WTC11 (cell line): ENCODE results near the gene PIP5K1A. TPM values are rescaled to one million over a fixed set of nuclear protein-coding genes. Genes with fewer than 3 reads are reported as not detected.
A peak's percentile ranks its signal among the peaks of the same experiment; 100 is the strongest.

Experiments
- CBFB ChIP-seq: sonication (generic); formaldehyde crosslinking; IDR thresholded peaks from 2 replicates; pipeline ENCODE4 v1.8.1; 2022; ENCODE audit warnings: mild to moderate bottlenecking, low read depth, missing genetic modification reagents
- FOXJ3 ChIP-seq: sonication (generic); formaldehyde crosslinking; IDR thresholded peaks from 2 replicates; pipeline ENCODE4 v1.9.0; 2021; ENCODE audit warnings: missing genetic modification reagents, mild to moderate bottlenecking, borderline replicate concordance
- FOXK1 ChIP-seq: sonication (generic); formaldehyde crosslinking; IDR thresholded peaks from 2 replicates; pipeline ENCODE4 v1.8.0; 2022; ENCODE audit warnings: mild to moderate bottlenecking, moderate library complexity, missing genetic modification reagents
- JUN ChIP-seq: sonication (generic); formaldehyde crosslinking; IDR thresholded peaks from 2 replicates; pipeline ENCODE4 v1.8.0; 2023; ENCODE audit warnings: mild to moderate bottlenecking, missing genetic modification reagents
- MYBL2 ChIP-seq: sonication (generic); formaldehyde crosslinking; IDR thresholded peaks from 2 replicates; pipeline ENCODE4 v1.8.1; 2023; ENCODE audit warnings: mild to moderate bottlenecking, moderate library complexity, missing genetic modification reagents
- OVOL2 ChIP-seq: fragments of 250-450 bp; sonication (Bioruptor Pico); IDR thresholded peaks from 2 replicates; pipeline ENCODE4 v1.9.0; 2021; ENCODE audit warnings: mild to moderate bottlenecking, borderline replicate concordance
- SMAD3 ChIP-seq: sonication (generic); formaldehyde crosslinking; IDR thresholded peaks from 2 replicates; pipeline ENCODE4 v1.8.0; 2022; ENCODE audit warnings: missing genetic modification reagents, mild to moderate bottlenecking, borderline replicate concordance
- TEAD4 ChIP-seq: sonication (generic); formaldehyde crosslinking; IDR thresholded peaks from 2 replicates; pipeline ENCODE4 v1.8.0; 2022; ENCODE audit warnings: mild to moderate bottlenecking, missing genetic modification reagents
- ZBTB21 ChIP-seq: sonication (generic); formaldehyde crosslinking; IDR thresholded peaks from 2 replicates; pipeline ENCODE4 v1.8.1; 2023; ENCODE audit warnings: mild to moderate bottlenecking, missing genetic modification reagents, borderline replicate concordance
- ZNF219 ChIP-seq: sonication (generic); formaldehyde crosslinking; IDR thresholded peaks from 2 replicates; pipeline ENCODE4 v1.8.0; 2023; ENCODE audit warnings: missing genetic modification reagents, mild to moderate bottlenecking, borderline replicate concordance
- ZNF263 ChIP-seq: sonication (generic); formaldehyde crosslinking; IDR thresholded peaks from 2 replicates; pipeline ENCODE4 v1.8.1; 2022; ENCODE audit warnings: low read depth, mild to moderate bottlenecking, moderate library complexity, missing genetic modification reagents
- ZNF423 ChIP-seq: fragments of 250-450 bp; sonication (Bioruptor Pico); IDR thresholded peaks from 2 replicates; pipeline ENCODE4 v2.1.2; 2022; ENCODE audit warnings: mild to moderate bottlenecking, moderate library complexity
- total RNA-seq: library from RNA; stranded (reverse); gene quantifications from 3 replicates; pipeline ENCODE4 v1.2.3, GENCODE V29; 2021
- TF ChIP-seq, protein P1 (sequence below): sonication (generic); formaldehyde crosslinking; conservative IDR thresholded peaks from 2 replicates; pipeline ENCODE4 v1.8.1; 2023; ENCODE audit warnings: mild to moderate bottlenecking, low read depth, missing genetic modification reagents, moderate library complexity
- TF ChIP-seq, protein P2 (sequence below): sonication (generic); formaldehyde crosslinking; IDR thresholded peaks from 2 replicates; pipeline ENCODE4 v1.8.1; 2023; ENCODE audit warnings: mild to moderate bottlenecking, missing genetic modification reagents, borderline replicate concordance
- TF ChIP-seq, protein P3 (sequence below): sonication (generic); formaldehyde crosslinking; IDR thresholded peaks from 2 replicates; pipeline ENCODE4 v1.8.1; 2023; ENCODE audit warnings: mild to moderate bottlenecking, moderate library complexity, missing genetic modification reagents
- TF ChIP-seq, protein P4 (sequence below): fragments of 250-450 bp; sonication (Bioruptor Pico); IDR thresholded peaks from 2 replicates; pipeline ENCODE4 v1.8.0; 2021; ENCODE audit warnings: mild to moderate bottlenecking
- TF ChIP-seq, protein P5 (sequence below): fragments of 250-450 bp; sonication (Bioruptor Pico); IDR thresholded peaks from 2 replicates; pipeline ENCODE4 v1.9.0; 2021; ENCODE audit warnings: mild to moderate bottlenecking
- TF ChIP-seq, protein P6 (sequence below): sonication (generic); formaldehyde crosslinking; conservative IDR thresholded peaks from 2 replicates; pipeline ENCODE4 v1.8.1; 2022; ENCODE audit warnings: mild to moderate bottlenecking, missing genetic modification reagents
- TF ChIP-seq, protein P7 (sequence below): sonication (generic); formaldehyde crosslinking; IDR thresholded peaks from 2 replicates; pipeline ENCODE4 v1.8.1; 2022; ENCODE audit warnings: missing genetic modification reagents, borderline replicate concordance
- TF ChIP-seq, protein P8 (sequence below): fragments of 250-450 bp; sonication (Bioruptor Pico); conservative IDR thresholded peaks from 2 replicates; pipeline ENCODE4 v1.9.0; 2021; ENCODE audit warnings: mild to moderate bottlenecking

PIP5K1A gene
- total RNA-seq, 1 experiment from 2014 or later = 81.3 TPM

DNA sequence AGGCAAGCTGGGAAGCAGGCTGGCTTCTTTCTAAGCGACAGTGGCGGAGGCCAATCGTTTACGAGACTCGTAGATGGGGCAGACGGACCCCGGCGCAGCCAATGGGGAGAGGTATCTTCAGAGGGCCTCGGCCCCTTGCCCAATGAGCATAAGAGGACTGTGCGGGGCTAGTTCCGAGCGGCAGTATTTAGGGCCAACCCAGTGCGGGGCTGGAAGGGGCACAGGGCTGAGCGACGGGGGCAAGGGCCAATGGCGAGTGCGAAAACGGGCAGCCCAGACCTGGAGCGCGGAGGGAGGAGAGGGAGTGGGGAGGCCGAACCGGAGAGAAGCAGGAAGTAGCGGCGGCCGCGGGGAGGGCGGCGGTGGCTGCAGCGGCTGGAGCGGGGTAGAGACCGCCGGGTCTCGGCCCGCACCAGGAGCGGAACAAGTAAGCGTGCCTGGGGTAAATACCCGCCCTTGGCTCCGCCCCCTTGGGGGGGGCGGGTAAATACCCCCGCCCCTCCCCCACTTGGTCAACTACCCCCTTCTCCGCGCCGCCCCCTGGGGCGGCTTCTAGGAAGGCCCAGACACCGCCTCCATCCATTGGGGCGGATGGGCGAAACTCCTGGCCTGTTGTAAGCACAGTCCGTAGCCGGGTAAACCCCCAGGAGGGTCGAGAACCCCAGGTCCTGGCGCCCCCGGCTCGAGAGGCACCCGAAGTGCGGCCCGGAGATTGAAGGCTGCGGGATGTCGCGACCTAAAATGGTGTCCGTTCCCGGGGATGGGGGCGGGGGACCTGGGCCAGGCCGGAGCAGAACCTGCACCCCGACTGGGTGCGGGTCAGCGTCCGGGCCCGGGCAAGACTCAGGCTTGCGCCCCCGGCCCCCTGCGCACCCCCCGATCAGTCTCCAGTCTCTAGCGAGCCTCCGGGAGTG lies 83.9 kb downstream of the PIP5K1A start, which contains the start of gene ZNF687 (continued):
- TF ChIP-seq, protein P1, sequence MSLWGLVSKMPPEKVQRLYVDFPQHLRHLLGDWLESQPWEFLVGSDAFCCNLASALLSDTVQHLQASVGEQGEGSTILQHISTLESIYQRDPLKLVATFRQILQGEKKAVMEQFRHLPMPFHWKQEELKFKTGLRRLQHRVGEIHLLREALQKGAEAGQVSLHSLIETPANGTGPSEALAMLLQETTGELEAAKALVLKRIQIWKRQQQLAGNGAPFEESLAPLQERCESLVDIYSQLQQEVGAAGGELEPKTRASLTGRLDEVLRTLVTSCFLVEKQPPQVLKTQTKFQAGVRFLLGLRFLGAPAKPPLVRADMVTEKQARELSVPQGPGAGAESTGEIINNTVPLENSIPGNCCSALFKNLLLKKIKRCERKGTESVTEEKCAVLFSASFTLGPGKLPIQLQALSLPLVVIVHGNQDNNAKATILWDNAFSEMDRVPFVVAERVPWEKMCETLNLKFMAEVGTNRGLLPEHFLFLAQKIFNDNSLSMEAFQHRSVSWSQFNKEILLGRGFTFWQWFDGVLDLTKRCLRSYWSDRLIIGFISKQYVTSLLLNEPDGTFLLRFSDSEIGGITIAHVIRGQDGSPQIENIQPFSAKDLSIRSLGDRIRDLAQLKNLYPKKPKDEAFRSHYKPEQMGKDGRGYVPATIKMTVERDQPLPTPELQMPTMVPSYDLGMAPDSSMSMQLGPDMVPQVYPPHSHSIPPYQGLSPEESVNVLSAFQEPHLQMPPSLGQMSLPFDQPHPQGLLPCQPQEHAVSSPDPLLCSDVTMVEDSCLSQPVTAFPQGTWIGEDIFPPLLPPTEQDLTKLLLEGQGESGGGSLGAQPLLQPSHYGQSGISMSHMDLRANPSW = no peak
- TF ChIP-seq, protein P2, sequence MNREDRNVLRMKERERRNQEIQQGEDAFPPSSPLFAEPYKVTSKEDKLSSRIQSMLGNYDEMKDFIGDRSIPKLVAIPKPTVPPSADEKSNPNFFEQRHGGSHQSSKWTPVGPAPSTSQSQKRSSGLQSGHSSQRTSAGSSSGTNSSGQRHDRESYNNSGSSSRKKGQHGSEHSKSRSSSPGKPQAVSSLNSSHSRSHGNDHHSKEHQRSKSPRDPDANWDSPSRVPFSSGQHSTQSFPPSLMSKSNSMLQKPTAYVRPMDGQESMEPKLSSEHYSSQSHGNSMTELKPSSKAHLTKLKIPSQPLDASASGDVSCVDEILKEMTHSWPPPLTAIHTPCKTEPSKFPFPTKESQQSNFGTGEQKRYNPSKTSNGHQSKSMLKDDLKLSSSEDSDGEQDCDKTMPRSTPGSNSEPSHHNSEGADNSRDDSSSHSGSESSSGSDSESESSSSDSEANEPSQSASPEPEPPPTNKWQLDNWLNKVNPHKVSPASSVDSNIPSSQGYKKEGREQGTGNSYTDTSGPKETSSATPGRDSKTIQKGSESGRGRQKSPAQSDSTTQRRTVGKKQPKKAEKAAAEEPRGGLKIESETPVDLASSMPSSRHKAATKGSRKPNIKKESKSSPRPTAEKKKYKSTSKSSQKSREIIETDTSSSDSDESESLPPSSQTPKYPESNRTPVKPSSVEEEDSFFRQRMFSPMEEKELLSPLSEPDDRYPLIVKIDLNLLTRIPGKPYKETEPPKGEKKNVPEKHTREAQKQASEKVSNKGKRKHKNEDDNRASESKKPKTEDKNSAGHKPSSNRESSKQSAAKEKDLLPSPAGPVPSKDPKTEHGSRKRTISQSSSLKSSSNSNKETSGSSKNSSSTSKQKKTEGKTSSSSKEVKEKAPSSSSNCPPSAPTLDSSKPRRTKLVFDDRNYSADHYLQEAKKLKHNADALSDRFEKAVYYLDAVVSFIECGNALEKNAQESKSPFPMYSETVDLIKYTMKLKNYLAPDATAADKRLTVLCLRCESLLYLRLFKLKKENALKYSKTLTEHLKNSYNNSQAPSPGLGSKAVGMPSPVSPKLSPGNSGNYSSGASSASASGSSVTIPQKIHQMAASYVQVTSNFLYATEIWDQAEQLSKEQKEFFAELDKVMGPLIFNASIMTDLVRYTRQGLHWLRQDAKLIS (CRISPR knock-in tag) = no peak
- TF ChIP-seq TEAD4 (CRISPR knock-in tag) (peak; percentile 65; the same call in 1 of the 2 replicates), ZNF423 (CRISPR knock-in tag) (no peak), CBFB (CRISPR knock-in tag) (0 out of 2 replicates have a peak, but pooled peaks have one; percentile 18), FOXK1 (CRISPR knock-in tag) (peak; percentile 51; the same call in 1 of the 2 replicates), ZNF219 (CRISPR knock-in tag) (no peak), OVOL2 (CRISPR knock-in tag) (no peak; the same call in 1 of the 2 replicates), FOXJ3 (CRISPR knock-in tag) (no peak), ZBTB21 (CRISPR knock-in tag) (no peak), JUN (CRISPR knock-in tag) (0 out of 2 replicates have a peak, but pooled peaks have one; percentile 18), MYBL2 (CRISPR knock-in tag) (no peak), SMAD3 (CRISPR knock-in tag) (no peak), ZNF263 (peak; percentile 20; the same call in 1 of the 2 replicates)
- TF ChIP-seq, protein P3, sequence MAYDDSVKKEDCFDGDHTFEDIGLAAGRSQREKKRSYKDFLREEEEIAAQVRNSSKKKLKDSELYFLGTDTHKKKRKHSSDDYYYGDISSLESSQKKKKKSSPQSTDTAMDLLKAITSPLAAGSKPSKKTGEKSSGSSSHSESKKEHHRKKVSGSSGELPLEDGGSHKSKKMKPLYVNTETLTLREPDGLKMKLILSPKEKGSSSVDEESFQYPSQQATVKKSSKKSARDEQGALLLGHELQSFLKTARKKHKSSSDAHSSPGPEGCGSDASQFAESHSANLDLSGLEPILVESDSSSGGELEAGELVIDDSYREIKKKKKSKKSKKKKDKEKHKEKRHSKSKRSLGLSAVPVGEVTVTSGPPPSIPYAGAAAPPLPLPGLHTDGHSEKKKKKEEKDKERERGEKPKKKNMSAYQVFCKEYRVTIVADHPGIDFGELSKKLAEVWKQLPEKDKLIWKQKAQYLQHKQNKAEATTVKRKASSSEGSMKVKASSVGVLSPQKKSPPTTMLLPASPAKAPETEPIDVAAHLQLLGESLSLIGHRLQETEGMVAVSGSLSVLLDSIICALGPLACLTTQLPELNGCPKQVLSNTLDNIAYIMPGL (CRISPR knock-in tag) = peak; percentile 61; the same call in 1 of the 2 replicates
- TF ChIP-seq, protein P4, sequence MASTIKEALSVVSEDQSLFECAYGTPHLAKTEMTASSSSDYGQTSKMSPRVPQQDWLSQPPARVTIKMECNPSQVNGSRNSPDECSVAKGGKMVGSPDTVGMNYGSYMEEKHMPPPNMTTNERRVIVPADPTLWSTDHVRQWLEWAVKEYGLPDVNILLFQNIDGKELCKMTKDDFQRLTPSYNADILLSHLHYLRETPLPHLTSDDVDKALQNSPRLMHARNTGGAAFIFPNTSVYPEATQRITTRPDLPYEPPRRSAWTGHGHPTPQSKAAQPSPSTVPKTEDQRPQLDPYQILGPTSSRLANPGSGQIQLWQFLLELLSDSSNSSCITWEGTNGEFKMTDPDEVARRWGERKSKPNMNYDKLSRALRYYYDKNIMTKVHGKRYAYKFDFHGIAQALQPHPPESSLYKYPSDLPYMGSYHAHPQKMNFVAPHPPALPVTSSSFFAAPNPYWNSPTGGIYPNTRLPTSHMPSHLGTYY (CRISPR knock-in tag) = no peak
- TF ChIP-seq, protein P5, sequence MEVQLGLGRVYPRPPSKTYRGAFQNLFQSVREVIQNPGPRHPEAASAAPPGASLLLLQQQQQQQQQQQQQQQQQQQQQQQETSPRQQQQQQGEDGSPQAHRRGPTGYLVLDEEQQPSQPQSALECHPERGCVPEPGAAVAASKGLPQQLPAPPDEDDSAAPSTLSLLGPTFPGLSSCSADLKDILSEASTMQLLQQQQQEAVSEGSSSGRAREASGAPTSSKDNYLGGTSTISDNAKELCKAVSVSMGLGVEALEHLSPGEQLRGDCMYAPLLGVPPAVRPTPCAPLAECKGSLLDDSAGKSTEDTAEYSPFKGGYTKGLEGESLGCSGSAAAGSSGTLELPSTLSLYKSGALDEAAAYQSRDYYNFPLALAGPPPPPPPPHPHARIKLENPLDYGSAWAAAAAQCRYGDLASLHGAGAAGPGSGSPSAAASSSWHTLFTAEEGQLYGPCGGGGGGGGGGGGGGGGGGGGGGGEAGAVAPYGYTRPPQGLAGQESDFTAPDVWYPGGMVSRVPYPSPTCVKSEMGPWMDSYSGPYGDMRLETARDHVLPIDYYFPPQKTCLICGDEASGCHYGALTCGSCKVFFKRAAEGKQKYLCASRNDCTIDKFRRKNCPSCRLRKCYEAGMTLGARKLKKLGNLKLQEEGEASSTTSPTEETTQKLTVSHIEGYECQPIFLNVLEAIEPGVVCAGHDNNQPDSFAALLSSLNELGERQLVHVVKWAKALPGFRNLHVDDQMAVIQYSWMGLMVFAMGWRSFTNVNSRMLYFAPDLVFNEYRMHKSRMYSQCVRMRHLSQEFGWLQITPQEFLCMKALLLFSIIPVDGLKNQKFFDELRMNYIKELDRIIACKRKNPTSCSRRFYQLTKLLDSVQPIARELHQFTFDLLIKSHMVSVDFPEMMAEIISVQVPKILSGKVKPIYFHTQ (CRISPR knock-in tag) = no peak
- TF ChIP-seq, protein P6, sequence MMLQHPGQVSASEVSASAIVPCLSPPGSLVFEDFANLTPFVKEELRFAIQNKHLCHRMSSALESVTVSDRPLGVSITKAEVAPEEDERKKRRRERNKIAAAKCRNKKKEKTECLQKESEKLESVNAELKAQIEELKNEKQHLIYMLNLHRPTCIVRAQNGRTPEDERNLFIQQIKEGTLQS (CRISPR knock-in tag) = no peak
- TF ChIP-seq, protein P7, sequence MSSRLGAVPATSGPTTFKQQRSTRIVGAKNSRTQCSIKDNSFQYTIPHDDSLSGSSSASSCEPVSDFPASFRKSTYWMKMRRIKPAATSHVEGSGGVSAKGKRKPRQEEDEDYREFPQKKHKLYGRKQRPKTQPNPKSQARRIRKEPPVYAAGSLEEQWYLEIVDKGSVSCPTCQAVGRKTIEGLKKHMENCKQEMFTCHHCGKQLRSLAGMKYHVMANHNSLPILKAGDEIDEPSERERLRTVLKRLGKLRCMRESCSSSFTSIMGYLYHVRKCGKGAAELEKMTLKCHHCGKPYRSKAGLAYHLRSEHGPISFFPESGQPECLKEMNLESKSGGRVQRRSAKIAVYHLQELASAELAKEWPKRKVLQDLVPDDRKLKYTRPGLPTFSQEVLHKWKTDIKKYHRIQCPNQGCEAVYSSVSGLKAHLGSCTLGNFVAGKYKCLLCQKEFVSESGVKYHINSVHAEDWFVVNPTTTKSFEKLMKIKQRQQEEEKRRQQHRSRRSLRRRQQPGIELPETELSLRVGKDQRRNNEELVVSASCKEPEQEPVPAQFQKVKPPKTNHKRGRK (CRISPR knock-in tag) = no peak
- TF ChIP-seq, protein P8, sequence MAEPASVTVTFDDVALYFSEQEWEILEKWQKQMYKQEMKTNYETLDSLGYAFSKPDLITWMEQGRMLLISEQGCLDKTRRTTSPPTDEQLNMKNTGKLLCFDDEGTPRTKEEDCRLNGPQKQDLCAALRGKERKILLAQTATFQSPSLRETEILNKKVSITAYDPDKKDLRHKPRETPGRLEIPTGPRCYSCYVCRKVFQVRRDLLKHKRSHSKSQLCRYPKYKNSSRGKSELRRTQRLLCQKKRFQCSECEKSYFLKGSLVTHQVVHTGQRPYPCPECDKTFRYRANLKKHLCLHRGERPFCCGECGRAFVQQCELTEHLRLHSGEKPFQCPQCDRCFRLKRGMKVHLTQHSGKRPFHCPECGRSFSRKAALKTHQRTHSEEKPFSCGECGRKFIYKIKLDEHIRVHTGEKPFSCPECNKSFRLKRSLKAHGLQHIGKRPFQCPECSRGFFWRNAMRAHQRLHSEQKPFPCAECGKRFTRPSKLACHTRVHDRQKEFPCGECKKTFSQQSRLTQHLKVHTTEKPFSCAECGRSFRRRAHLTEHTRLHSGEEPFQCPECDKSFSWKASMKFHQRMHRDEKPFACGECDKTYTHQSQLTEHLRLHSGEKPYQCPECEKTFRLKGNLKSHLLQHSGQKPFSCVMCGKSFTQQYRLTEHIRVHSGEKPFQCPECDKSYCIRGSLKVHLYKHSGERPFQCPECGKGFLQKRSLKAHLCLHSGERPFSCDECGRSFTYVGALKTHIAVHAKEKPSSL (CRISPR knock-in tag) = no peak
